NCI-H2227 treated with DMSO at 0.1 percent for 48 hours (cell line): ENCODE results near the gene RALGPS2.
A peak's percentile ranks its signal among the peaks of the same experiment; 100 is the strongest.

Source experiments
- DNase-seq: peaks from one replicate; lab custom pipeline; 2025; lab: John Stamatoyannopoulos, UW

RALGPS2 gene, protein sequence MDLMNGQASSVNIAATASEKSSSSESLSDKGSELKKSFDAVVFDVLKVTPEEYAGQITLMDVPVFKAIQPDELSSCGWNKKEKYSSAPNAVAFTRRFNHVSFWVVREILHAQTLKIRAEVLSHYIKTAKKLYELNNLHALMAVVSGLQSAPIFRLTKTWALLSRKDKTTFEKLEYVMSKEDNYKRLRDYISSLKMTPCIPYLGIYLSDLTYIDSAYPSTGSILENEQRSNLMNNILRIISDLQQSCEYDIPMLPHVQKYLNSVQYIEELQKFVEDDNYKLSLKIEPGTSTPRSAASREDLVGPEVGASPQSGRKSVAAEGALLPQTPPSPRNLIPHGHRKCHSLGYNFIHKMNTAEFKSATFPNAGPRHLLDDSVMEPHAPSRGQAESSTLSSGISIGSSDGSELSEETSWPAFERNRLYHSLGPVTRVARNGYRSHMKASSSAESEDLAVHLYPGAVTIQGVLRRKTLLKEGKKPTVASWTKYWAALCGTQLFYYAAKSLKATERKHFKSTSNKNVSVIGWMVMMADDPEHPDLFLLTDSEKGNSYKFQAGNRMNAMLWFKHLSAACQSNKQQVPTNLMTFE

DNA sequence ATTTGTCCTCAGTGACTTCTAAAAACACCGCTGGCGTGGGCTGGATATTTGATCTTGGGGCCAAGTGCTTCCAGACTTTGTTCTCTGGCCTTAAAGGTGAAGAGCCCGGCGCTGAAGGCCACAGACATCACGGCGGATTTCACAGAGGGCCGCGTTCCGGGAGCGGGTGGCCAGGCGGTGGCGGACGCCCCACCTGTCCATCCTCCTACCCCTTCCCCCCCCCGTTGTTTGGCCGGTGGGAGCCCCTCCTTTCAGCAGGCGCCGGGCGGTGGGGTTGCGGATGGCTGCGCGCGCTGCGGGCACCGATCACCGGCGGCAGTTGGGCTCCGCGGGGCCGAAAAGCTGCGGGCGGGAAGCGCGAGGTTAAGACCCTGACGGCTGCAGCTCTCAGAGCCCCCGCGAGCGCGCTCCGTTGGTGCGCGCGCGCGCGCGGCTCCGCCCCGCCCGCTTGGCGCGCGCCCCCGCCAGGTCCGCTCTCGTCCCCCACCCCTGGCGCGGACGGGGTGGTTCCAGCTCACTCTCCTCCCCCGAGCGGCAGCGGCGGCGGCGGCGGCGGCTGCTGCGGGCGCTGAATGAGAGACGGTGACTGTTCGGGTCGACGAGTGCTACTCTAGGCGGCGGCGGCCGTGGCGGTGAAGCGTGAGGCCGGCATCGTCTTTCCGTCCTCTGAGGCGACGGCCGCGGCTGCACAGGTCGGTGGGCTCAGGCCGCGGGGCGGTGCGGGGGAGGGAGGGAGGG lies at the start of gene RALGPS2:
TSS of gene RALGPS2 (plus strand) at position 517 of the 738 bp plus-strand sequence. CDS start 51,521 bp downstream, outside the sequence.
- peak; percentile 79 for DNase-seq

DNA sequence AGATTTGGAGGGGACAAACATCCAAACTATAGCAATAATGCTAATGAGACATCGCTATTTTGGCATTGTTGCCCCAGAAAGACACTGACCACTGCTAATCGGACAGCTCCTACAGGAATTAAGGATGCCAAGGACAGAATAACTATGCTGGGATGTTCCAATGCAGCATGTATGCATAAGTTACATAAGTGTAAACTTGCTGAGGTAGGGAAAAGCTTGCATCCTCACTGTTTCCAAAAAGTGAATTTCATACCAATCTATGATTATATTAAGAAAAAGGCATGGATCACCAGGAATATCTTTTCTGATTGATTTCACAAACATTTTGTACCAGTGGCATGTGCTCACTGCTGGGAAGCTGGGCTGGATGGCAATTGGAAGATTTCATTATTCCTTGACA lies 45.8 kb upstream of the RALGPS2 start:
- DNase-seq = no peak

DNA sequence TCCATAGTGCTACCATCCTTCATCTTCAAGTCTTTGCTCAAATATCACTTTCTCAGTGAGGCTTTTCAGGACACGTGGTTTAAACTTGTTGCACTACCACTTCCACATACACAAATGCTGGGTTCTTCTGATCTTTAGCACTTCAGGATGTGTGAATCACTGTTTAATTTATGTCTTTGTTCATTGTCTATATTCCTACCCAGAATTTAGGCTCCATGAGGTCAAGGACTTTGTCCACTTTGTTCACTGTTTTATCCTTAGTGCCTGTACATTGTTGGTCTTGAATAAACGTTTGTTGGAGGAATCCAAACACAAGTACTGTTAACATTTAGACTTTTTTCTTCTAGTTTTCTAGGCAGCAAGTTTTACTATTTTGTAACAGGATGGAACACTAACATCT lies 42.6 kb upstream of the RALGPS2 start:
- DNase-seq = no peak

DNA sequence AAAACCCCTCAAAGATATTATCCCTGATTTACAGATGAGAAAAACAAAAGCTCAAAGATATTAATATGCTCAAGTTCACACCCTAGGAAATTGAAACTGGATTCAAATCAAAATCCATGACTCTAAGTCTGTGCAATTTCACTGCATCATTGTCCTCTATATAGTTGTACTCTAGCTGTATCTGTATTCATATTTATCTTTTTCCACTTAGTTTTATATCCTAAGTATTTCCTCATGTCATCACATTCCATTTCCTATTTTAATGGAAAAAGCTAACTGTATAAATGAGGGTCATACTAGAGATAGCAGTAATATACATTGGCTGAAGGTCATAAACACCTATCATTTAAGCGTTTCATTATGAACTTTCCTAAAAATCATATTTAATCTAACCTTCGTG lies 42.2 kb upstream of the RALGPS2 start:
- no peak for DNase-seq

DNA sequence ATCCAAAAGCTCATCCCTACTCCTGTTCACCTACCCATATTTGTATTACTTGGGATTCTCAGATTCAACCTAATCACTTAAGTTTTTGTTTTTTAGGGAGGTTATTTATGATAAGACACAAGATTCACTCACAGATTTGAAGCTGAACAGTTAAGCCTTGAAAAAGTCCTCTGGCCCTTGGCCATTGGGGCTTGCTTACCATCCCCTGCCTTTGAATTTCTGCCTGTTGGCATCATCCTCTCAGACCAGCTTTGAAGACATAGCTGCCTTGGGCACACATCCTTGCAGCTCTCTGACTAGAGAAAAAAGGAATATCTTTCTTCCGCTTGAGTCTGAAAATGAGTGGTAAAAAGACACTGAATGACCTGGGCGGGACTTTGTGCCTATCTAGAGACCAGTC lies 41.8 kb upstream of the RALGPS2 start:
- DNase-seq = no peak

DNA sequence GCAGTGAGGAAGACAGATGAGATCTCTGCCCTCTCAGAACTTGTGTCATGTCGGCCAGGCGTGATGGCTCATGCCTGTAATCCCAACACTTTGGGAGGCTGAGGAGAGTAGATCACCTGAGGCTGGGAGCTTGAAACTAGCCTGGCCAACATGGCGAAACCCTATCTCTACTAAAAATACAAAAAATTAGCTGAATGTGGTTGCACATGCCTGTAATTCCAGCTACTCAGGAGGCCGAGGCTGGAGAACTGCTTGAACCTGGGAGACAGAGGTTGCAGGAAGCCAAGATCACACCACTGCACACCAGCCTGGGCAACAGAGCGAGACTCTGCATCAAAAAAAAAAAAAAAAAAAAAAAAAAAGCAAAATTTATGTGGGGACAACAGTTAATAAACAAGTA lies 40.9 kb upstream of the RALGPS2 start:
- no peak for DNase-seq

DNA sequence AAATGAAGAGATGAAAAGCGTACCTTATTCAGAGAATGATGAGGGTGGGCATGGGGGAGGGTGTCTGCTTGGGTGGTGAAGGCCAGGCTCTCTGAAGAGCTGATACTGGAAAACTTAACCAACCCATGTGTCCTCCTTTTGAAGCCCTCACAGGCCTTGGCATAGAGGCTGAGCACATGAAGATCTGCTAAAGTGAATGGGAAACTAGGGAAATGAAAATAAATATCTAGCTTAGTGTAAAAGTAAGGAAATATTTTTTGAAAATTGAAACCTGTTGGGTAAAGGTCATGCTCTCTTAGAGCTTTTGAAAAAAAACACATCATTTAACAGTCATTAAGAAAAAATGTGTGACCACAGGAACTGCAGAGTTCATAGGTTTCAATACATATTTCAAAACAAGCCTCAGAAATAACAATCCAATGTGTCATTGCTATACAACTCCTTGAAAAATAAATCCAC lies 40.5 kb upstream of the RALGPS2 start:
- no peak for DNase-seq

DNA sequence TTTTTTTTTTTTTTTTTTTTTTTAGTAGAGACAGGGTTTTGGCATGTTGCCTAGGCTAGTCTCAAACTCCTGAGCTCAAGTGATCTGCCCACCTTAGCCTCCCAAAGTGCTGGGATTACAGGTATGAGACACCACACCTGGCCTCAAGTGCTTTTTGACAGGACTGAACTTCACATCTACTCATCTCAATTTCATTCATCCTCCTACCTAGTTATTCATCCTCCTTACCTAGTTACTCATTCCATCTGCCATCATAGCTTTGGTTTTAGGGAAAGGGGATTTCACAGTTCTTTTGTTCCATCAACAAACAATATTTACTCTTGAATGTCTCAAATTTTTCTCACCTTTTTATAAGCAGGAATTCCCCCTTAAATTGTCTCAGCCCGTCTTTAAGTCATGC lies 38.6 kb upstream of the RALGPS2 start:
- no peak for DNase-seq

DNA sequence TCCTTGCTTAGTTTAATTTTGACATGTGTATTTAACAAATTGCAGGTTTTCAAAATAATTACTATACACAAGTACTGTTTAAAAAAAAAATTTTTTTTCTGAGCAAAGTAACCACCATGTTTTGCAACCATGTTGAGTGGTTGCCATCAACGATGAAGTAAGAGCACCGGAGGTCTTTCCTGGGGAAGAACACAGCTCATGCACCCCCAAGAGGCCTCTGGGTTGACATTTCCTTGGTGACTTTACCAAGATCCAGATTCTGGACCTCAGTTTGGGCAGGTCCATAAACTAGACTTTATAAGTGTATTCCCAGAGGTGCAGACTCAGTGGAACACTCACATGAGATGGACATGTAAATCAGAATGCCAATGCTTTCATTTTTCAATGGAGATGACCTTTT lies 36.8 kb upstream of the RALGPS2 start:
- no peak for DNase-seq

DNA sequence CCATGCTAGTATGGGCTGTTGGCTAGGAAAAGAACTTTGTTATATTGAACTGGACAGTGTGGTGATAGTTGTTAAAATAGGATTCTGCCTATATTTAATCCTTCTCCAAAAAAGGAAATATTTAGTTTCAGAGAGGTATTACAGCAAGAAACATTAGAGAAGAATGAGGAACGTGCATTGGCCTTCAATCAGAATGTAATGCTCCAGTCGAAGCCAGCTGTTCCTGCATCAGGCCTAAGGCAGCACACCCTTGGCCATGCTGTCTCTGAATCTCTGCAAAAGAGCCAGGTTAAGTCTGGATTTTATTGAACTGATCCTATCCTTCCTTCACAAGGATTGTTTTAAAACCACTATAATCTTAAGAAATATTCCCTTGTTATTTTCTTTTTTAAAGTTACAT lies 35.3 kb upstream of the RALGPS2 start:
- no peak for DNase-seq

DNA sequence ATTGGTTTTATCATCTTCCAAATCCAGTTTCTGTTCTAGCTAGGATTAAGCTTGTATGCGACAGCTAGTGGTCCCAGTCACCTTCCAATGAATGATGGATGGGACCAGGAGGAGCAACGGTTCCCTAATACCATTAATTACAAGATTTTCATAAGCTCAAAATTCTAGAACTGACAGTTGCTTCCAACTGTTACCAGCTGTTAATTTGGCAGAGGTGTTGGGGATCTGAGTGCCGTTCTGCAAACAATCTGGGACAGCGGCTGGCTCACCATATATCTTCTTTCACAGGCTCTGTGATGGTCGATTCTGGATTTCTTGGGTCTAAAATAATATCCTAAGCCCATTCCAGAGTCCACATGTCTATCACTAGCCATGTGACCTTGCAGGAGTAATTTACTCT lies 34.5 kb upstream of the RALGPS2 start:
- no peak for DNase-seq

DNA sequence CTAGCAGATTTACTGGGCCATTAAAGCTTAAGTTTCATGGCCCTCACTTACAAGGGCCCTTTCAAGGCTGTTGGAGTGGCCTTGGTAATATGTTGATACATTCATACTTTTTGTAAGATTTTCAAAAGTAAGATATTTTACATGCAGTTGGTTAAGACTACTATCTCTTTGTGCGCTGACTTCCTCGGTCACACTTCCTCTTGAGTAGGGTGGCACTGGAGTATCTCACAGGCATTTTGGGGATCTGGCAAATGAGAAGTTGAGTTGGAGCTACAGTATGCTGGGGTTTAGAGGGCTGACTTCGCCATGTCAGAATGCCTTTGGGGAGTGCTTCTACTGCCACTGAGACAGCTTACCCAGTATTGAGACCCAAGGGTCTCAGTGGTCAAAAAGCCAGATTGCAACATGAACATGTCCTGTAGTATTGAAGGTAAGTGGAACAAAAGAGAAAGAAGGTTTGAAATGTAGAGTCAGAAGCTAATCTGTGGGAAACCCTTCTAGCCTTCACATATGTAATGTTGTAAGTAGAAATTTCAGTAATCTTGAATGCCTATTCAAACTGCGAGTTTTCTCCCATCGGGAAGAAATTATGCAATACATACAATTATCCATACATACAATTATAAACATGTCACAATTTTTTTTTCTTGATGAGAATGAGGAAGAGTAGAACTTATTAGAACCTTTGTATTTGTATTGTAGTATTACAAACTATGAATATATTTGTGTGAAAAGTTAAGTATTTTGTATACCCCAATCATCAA lies 32.3 kb upstream of the RALGPS2 start:
- no peak for DNase-seq

DNA sequence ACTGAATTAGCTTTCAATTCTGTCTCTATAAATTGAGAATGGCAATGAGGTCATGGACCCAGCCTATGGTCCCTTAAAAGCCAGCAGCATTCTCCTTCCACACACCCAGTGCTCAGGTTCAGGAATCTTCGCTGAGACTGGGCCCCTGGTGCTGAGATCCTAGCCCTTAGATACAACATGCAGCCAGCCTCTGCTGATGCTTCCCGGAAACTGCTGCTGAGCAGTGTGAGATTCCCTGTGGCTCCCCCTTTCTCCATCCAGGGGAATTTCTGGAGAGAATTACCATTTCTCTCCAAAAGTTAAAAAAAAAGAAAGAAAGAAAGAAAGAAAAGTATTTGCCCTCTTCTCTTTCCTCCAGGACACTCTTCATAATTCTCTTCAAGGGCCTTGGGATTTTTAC lies 31.7 kb upstream of the RALGPS2 start:
- no peak for DNase-seq

DNA sequence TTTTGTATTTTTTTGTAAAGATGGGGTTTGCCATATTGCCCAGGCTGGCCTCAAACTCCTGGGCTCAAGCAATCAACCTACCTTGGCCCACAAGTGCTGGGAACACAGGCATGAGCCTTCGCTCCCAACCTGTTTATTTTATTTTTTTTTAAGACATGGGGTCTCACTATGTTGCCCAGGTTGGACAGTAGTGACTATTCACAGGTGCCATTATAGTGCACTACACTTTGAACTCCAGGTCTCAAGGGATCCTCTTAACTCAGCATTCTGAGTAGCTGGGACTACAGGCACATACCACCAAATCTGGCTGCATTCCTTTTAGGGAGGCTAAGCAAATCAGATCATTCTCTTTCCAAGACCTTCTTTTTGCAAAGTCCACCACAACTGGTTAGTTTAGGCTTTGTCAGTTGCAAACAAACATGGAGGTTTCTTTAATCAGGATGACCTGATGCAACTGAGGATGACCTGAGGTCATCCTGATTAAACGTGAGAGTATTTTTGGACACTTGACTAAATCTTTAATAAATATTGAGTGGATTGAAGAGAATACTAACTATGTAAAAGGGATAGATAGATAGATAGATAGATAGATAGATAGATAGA lies 30.0 kb upstream of the RALGPS2 start:
- no peak for DNase-seq

DNA sequence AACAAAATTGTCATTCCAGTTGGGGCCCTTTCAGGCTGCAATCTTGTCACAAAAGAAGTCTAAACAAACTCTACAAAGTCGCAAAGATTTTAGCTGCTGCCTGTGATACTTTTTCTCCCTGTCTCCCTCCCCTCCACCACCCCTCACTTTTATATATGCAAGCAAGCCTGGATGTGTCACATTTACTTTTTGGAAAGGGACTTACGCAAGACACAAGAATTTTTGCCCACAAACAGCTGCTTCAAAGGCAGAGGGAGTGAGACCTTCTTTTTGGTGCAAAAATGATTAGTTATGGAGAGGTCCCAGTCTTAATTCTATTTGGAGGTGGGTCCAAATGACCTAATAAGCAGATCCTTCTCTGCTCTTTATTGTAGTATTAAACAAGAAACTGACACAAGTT lies 22.9 kb upstream of the RALGPS2 start:
- DNase-seq = no peak

DNA sequence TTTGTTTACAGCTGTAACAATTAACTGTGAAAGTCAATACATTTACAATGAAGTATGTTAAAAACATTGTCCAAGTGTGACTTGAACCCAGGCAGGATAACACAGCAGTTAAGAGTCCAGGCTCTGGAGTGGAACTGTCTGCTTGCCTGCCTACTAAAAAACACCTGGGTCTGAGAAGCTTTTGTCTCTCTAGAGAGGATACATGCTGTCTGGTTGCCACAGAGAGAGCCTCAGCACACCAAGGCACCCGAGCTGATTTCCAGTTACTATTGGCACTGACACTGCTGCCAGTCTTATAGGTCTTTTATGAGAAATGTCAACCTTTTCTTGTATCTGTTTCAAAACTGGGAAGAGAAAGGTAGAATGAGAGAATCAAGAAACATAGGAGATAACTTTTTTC lies 20.2 kb upstream of the RALGPS2 start:
- DNase-seq = no peak

DNA sequence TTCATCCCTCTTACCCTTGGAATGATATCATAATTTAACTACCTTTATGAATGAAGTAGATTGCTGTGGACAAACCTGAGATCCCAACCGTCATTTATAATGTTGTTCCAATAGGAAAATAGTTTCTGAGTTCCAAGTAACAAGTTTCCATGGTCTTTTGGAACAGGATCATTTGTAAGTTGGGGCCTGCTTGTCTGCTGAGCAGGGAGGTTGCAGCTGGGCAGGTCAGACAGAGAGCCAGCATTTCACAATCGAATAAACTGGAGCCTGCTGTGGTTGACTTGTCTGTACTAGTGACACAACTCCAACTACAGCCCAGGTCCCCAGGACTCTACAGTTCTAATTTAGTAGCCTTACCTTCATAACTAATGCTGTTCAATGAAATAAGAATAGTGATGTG lies 18.6 kb upstream of the RALGPS2 start:
- DNase-seq = no peak

DNA sequence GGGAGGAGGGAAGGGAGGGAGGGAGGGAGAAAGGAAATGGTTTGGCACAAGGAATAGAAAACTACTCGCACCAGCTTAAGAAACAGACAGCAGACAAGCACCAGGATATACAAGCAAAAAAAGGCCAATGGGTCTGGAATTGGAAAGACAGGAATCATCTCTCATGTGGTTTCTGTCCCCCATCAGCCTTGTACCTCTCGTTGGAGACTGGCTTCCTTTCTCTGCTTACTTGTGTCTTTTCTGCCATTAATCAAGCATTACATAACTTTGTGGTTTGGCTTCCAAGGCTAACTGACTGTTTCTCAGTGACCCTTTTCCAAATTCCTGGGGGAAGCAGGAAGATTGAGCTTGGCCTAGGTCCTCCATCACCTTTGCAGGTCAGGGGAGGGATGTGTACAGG lies 11.8 kb upstream of the RALGPS2 start:
- no peak for DNase-seq

DNA sequence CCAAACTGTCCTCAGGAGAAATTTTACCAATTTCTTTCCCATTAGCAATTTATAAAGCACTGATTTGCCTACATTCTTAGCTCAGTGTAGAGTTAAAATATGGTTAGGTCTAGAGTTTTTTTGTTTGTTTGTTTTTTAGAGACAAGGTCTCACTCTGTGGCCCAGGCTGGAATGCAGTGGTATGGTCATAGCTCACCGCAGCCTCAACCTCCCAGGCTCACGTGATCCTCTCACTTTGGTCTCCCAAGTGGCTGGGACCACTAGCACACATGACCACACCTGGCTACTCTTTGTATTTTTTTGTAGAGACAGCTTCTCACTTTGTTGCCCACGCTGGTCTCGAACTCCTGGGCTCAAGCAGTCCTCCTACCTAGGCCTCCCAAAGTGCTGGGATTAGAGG lies 10.6 kb upstream of the RALGPS2 start:
- no peak for DNase-seq

DNA sequence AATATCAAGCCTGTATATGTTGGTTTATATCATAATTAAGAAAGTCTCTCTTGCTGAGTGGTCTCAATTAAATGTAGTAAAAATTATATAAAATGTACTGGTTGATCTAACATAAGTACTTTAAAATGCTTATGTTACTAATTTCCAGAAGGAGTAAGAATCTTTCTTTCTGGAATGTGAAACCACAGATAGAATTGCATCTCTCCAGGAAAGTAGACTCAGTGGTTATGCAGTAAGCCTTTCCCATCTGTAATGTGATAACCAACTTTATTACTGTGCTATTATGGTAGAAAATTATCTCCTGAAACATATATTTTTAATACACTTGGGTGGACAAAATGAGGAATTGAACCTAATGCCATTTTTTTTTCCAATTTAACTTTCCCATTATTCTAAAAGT lies 8.9 kb upstream of the RALGPS2 start:
- no peak for DNase-seq

DNA sequence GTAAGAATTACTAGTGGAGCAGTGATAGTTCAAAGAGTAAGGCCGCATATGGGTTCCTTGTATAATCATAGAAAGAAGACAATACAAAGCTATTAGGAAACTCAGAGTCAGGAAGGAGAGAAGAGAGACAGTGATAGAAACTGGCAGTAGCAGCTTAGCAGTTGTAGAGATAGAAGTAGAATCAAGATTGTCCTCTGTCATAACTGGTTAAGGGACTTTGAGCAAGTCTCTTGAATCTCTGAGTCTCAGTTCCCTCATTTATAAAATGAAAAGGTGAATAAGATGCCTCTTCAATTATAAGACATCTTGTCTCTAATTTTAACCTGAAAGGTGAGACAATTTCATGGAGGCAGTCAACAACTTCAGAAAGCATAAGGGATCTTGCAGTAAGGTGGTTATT lies 6.5 kb upstream of the RALGPS2 start:
- no peak for DNase-seq

DNA sequence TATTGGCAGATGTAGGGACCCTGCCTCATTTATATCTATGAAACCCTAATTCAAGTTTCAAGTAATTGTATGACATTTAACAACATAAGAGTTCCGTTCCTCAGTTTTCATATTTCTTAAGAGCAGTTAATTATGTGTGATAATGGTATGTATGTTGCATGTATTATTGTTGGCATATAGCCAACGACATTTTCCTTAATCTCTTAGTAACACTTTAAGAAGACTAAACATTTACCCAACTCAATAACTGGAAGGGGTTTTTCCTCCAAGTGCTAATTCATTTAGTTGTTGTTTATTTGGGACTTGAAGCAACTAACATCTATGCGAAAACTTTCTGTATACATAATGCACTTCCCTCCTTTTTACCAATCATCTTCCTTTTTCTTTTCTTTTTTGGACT lies 1.5 kb upstream of the RALGPS2 start:
- no peak for DNase-seq
